ENCODE data around the gene RIPPLY1.

The RIPPLY1 gene

GRCh38 chrX:106948641-106949040 is 45.5 kb upstream of the RIPPLY1 start:
- no peak for TF ChIP-seq CTCF (IDR thresholded peaks at IDR 0.05; ENCODE audit: borderline replicate concordance, control extremely low read depth, extremely low read depth, insufficient read depth, missing control alignments)
- in situ Hi-C loops (cut with MboI; ENCODE audit: low sequenced_read_pairs, unreplicated experiment): no loop called here
- DNase-seq (ENCODE audit: low spot score): no peak

- in situ Hi-C loops (cut with MboI; ENCODE audit: low sequenced_read_pairs, unreplicated experiment): no loop called here
- DNase-seq (ENCODE audit: low spot score): no peak
- no peak for TF ChIP-seq CTCF (IDR thresholded peaks at IDR 0.05; ENCODE audit: borderline replicate concordance, control extremely low read depth, extremely low read depth, insufficient read depth, missing control alignments)
Measured at GRCh38 chrX:106946464-106946863, 43.3 kb upstream of the RIPPLY1 start.

GRCh38 chrX:106940068-106940467 is 36.9 kb upstream of the RIPPLY1 start:
- no peak for DNase-seq (ENCODE audit: low spot score)
- no peak for TF ChIP-seq CTCF (IDR thresholded peaks at IDR 0.05; ENCODE audit: borderline replicate concordance, control extremely low read depth, extremely low read depth, insufficient read depth, missing control alignments)
- in situ Hi-C loops (cut with MboI; ENCODE audit: low sequenced_read_pairs, unreplicated experiment): no loop called here

- TF ChIP-seq CTCF (IDR thresholded peaks at IDR 0.05; ENCODE audit: borderline replicate concordance, control extremely low read depth, extremely low read depth, insufficient read depth, missing control alignments): no peak
- in situ Hi-C loops (cut with MboI; ENCODE audit: low sequenced_read_pairs, unreplicated experiment): no loop called here
- no peak for DNase-seq (ENCODE audit: low spot score)
Measured at GRCh38 chrX:106939566-106939965, 36.4 kb upstream of the RIPPLY1 start.

GRCh38 chrX:106936246-106936645 is 33.1 kb upstream of the RIPPLY1 start:
- no peak for TF ChIP-seq CTCF (IDR thresholded peaks at IDR 0.05; ENCODE audit: borderline replicate concordance, control extremely low read depth, extremely low read depth, insufficient read depth, missing control alignments)
- in situ Hi-C loops (cut with MboI; ENCODE audit: low sequenced_read_pairs, unreplicated experiment): no loop called here
- DNase-seq (ENCODE audit: low spot score): no peak

GRCh38 chrX:106935175-106935574 is 32.0 kb upstream of the RIPPLY1 start:
- TF ChIP-seq CTCF (IDR thresholded peaks at IDR 0.05; ENCODE audit: borderline replicate concordance, control extremely low read depth, extremely low read depth, insufficient read depth, missing control alignments): no peak
- no peak for DNase-seq (ENCODE audit: low spot score)
- in situ Hi-C loops (cut with MboI; ENCODE audit: low sequenced_read_pairs, unreplicated experiment): no loop called here

- DNase-seq (ENCODE audit: low spot score): no peak
Measured at GRCh38 chrX:106933538-106933961, 30.4 kb upstream of the RIPPLY1 start.

More at GRCh38 chrX:106933538-106933961, 30.4 kb upstream of the RIPPLY1 start:
- in situ Hi-C loops (cut with MboI; ENCODE audit: low sequenced_read_pairs, unreplicated experiment): no loop called here
- TF ChIP-seq CTCF (IDR thresholded peaks at IDR 0.05; ENCODE audit: borderline replicate concordance, control extremely low read depth, extremely low read depth, insufficient read depth, missing control alignments): no peak
